ENCODE data around the gene ARHGAP31. TPM values are rescaled to one million over a fixed set of nuclear protein-coding genes. Genes with fewer than 3 reads are reported as not detected.
A peak's percentile ranks its signal among the peaks of the same experiment; 100 is the strongest.
"Not testable (repeated sequence)": the region's sequence is repeated elsewhere in the genome, so short reads cannot be mapped to it uniquely, and the experiment has no call there.

Gene ARHGAP31
- total RNA-seq, 4 donors from 2014 or later = 40.0 to 78.9 (median 55.0) TPM

- TF ChIP-seq CTCF (IDR thresholded peaks at IDR 0.05) = no peak
- no peak for TF ChIP-seq POLR2A (IDR thresholded peaks at IDR 0.05)
These were observed 20.6 kb downstream of the ARHGAP31 start for GRCh38 chr3:119314821-119315220.

GRCh38 chr3:119315600-119316312 lies 21.6 kb downstream of the ARHGAP31 start:
- intact Hi-C loops (cut with DNase I) = no loop called here
- peaks cover 36 to 40% of the 10 kb centered on the region in 2 donors for H3K4me1 ChIP-seq

More at GRCh38 chr3:119314821-119315220, 20.6 kb downstream of the ARHGAP31 start:
- intact Hi-C loops (cut with DNase I) = no loop called here
- no peaks in the 10 kb centered on the region for H3K36me3 ChIP-seq
- no peaks in the 10 kb centered on the region for H3K27me3 ChIP-seq
- H3K4me3 ChIP-seq (replicated peaks in 1 of 3) = no peak overlapping the region
- no peaks in the 10 kb centered on the region for H3K9me3 ChIP-seq
- H3K27ac ChIP-seq = peak overlapping the region in 1 of 3 donors; percentile 6
- peaks cover 45 to 46% of the 10 kb centered on the region in 2 donors for H3K4me1 ChIP-seq
- 31 to 49% methylated on average over 1 of the region's 1 CpG for WGBS, 2 donors
- no peak for DNase-seq

GRCh38 chr3:119316313-119316670 lies 22.1 kb downstream of the ARHGAP31 start:
- intact Hi-C loops (cut with DNase I) = no loop called here
- TF ChIP-seq CTCF (IDR thresholded peaks at IDR 0.05) (no peak), POLR2A (IDR thresholded peaks at IDR 0.05) (no peak)
- H3K4me1 ChIP-seq = peaks cover 32 to 40% of the 10 kb centered on the region in 2 donors
- no peak overlapping the region for H3K4me3 ChIP-seq (replicated peaks in 1 of 3)
- H3K9me3 ChIP-seq = no peaks in the 10 kb centered on the region
- no peaks in the 10 kb centered on the region for H3K36me3 ChIP-seq
- H3K27me3 ChIP-seq = no peaks in the 10 kb centered on the region
- DNase-seq = no peak
- H3K27ac ChIP-seq = peak overlapping the region; percentile 23 to 53 (median 29)

More at GRCh38 chr3:119315600-119316312, 21.6 kb downstream of the ARHGAP31 start:
- WGBS, 2 donors = 70 to 73% methylated on average over 3 of the region's 3 CpGs
- no peak for TF ChIP-seq POLR2A (IDR thresholded peaks at IDR 0.05)
- no peak for TF ChIP-seq CTCF (IDR thresholded peaks at IDR 0.05)
- DNase-seq = no peak
- Histone ChIP-seq H3K36me3 (no peaks in the 10 kb centered on the region), H3K9me3 (no peaks in the 10 kb centered on the region), H3K27me3 (no peaks in the 10 kb centered on the region), H3K27ac (peak overlapping the region in 2 of 3 donors; percentile 29 to 53), H3K4me3 (replicated peaks in 1 of 3) (no peak overlapping the region)

GRCh38 chr3:119318876-119319275 lies 24.7 kb downstream of the ARHGAP31 start:
- intact Hi-C loops (cut with DNase I) = no loop called here
- no peak overlapping the region for H3K4me3 ChIP-seq (replicated peaks in 1 of 3)
- DNase-seq = no peak
- H3K36me3 ChIP-seq = no peaks in the 10 kb centered on the region
- peak overlapping the region in 1 of 3 donors; percentile 26 for H3K27ac ChIP-seq
- no peaks in the 10 kb centered on the region for H3K27me3 ChIP-seq
- TF ChIP-seq CTCF (IDR thresholded peaks at IDR 0.05) = no peak
- no peak for TF ChIP-seq POLR2A (IDR thresholded peaks at IDR 0.05)
- H3K4me1 ChIP-seq = peaks cover 36 to 53% of the 10 kb centered on the region in 2 donors
- 65 to 73% methylated on average over 3 of the region's 3 CpGs for WGBS, 2 donors
- H3K9me3 ChIP-seq = no peaks in the 10 kb centered on the region

- WGBS, 2 donors = 95 to 97% methylated on average over 4 of the region's 4 CpGs
- intact Hi-C loops (cut with DNase I) = no loop called here
- Histone ChIP-seq H3K4me3 (replicated peaks in 1 of 3) (no peak overlapping the region), H3K4me1 (peaks cover 34 to 51% of the 10 kb centered on the region in 2 donors), H3K27ac (no peak overlapping the region), H3K27me3 (no peaks in the 10 kb centered on the region), H3K9me3 (no peaks in the 10 kb centered on the region), H3K36me3 (no peaks in the 10 kb centered on the region)
- no peak for DNase-seq
- no peak for TF ChIP-seq CTCF (IDR thresholded peaks at IDR 0.05)
- no peak for TF ChIP-seq POLR2A (IDR thresholded peaks at IDR 0.05)
These were observed 25.1 kb downstream of the ARHGAP31 start for GRCh38 chr3:119319311-119319710.

- H3K4me3 ChIP-seq (replicated peaks in 1 of 3); H3K9me3 ChIP-seq; H3K36me3 ChIP-seq; H3K27me3 ChIP-seq; H3K27ac ChIP-seq; DNase-seq; intact Hi-C loops (cut with DNase I): not testable (repeated sequence)
- H3K4me1 ChIP-seq = peaks cover 24 to 38% of the 10 kb centered on the region in 2 donors
- WGBS, 2 donors = 58 to 61% methylated on average over 5 of the region's 5 CpGs
These were observed 26.6 kb downstream of the ARHGAP31 start for GRCh38 chr3:119320785-119321184.
